GM12878 (cell line): ENCODE measurements around the gene TCP1. TPM values are rescaled to one million over a fixed set of nuclear protein-coding genes. Genes with fewer than 3 reads are reported as not detected.
"Not testable (repeated sequence)": the region's sequence is repeated elsewhere in the genome, so short reads cannot be mapped to it uniquely, and the experiment has no call there.

Experiments
- ATAC-seq: fragments of 200-7000 bp; cut with Tn5 transposase; 3 replicates; pipeline ENCODE4 v1.9.1; 2020; ENCODE audit warnings: mild to moderate bottlenecking, moderate library complexity
- BruUV-seq: library from RNA; stranded (reverse); fragments of 400-500 nt; replicated peaks from 2 replicates; lab custom pipeline; 2021; lab: Mats Ljungman, UMichigan
- CTCF ChIA-PET: fragments of 300-600 bp; sonication (Branson Sonifier 250); formaldehyde crosslinking; extraction: SDS; loops from one replicate; lab custom pipeline; 2021; ENCODE audit warnings: inconsistent platforms; lab: Yijun Ruan, JAX
- POLR2A ChIA-PET: fragments of 350-600 bp; formaldehyde crosslinking; extraction: SDS; loops from one replicate; lab custom pipeline; 2021; ENCODE audit warnings: inconsistent platforms; lab: Charles Lee
- RAD21 ChIA-PET: fragments of 300-600 bp; sonication (Branson Sonifier 250); formaldehyde crosslinking; loops from one replicate; lab custom pipeline; 2023; ENCODE audit warnings: antibody characterized with exemption; ENCODE audit not compliant: unreplicated experiment; lab: Charles Lee
- SMC1A ChIA-PET: fragments of 300-600 bp; sonication (Branson Sonifier 250); formaldehyde crosslinking; loops from one replicate; lab custom pipeline; 2023; ENCODE audit not compliant: unreplicated experiment, uncharacterized antibody; lab: Charles Lee
- DNase-seq: peaks from one replicate; pipeline ENCODE4 v3.0.0-alpha.2; 2011; ENCODE audit warnings: low read depth, low spot score
- FAIRE-seq: peaks from 3 replicates; lab custom pipeline; 2011; peaks lifted over from hg19 to GRCh38; lab: Jason Lieb, UNC
- H2AFZ ChIP-seq: 2 replicates; pipeline ENCODE4 v1.6.0; 2011; ENCODE audit warnings: low read depth, low read length, control low read depth; ENCODE audit not compliant: control insufficient read depth
- H3K27ac ChIP-seq: 2 replicates; pipeline ENCODE4 v1.5.1; 2011; ENCODE audit warnings: control low read depth; ENCODE audit not compliant: control insufficient read depth, insufficient read depth
- H3K27me3 ChIP-seq, 2 experiments: replicated peaks in 1 of 2; 2 replicates each; pipeline versions ENCODE4 v1.6.0 to v1.6.1; 2011; ENCODE audit warnings: low read length in 1 of 2; ENCODE audit not compliant: control insufficient read depth in 2 of 2, insufficient read depth in 2 of 2
- H3K36me3 ChIP-seq, 2 experiments: 2 replicates each; pipeline ENCODE4 v1.5.1; 2011; ENCODE audit warnings: low read length in 1 of 2; ENCODE audit not compliant: control insufficient read depth in 2 of 2, insufficient read depth in 2 of 2
- H3K4me1 ChIP-seq: 2 replicates; pipeline ENCODE4 v1.6.1; 2011; ENCODE audit warnings: mild to moderate bottlenecking, low read length, moderate library complexity, mixed read lengths; ENCODE audit not compliant: control insufficient read depth, insufficient read depth
- H3K4me2 ChIP-seq: 2 replicates; pipeline ENCODE4 v1.6.0; 2011; ENCODE audit warnings: control low read depth; ENCODE audit not compliant: control insufficient read depth, insufficient read depth
- H3K4me3 ChIP-seq: fragments of 200-600 bp; sonication (generic); 2 replicates; pipeline ENCODE4 v1.5.1; 2016
- H3K79me2 ChIP-seq: 2 replicates; pipeline ENCODE4 v1.6.0; 2011; ENCODE audit warnings: low read length; ENCODE audit not compliant: control insufficient read depth, insufficient read depth
- H3K9ac ChIP-seq: 2 replicates; pipeline ENCODE4 v1.8.0; 2011; ENCODE audit warnings: low read length, control low read depth, mixed read lengths; ENCODE audit not compliant: control insufficient read depth, insufficient read depth
- H3K9me3 ChIP-seq: replicated peaks from 3 replicates; pipeline ENCODE4 v1.5.1; 2011; ENCODE audit warnings: mild to moderate bottlenecking, low read length; ENCODE audit not compliant: control insufficient read depth, insufficient read depth
- H4K20me1 ChIP-seq: 2 replicates; pipeline ENCODE4 v1.6.0; 2011; ENCODE audit not compliant: control insufficient read depth, insufficient read depth
- ASH2L ChIP-seq: fragments of 300-600, 200-600 bp; sonication (generic); IDR thresholded peaks from 2 replicates; pipeline ENCODE4 v1.6.1; 2017; ENCODE audit warnings: low read depth, mild to moderate bottlenecking, borderline replicate concordance
- BMI1 ChIP-seq: fragments of 450-650 bp; IDR thresholded peaks from 2 replicates; pipeline ENCODE4 v1.6.1; 2016; ENCODE audit warnings: mild to moderate bottlenecking, moderate library complexity, borderline replicate concordance
- PAX5 ChIP-seq: IDR thresholded peaks from 2 replicates; pipeline ENCODE4 v1.6.1; 2011; ENCODE audit warnings: low read depth, low read length, borderline replicate concordance
- PBX3 ChIP-seq: IDR thresholded peaks from 2 replicates; pipeline ENCODE4 v1.6.1; 2011; ENCODE audit warnings: mild to moderate bottlenecking, low read depth, low read length, moderate library complexity; ENCODE audit not compliant: insufficient replicate concordance
- POU2F2 ChIP-seq: IDR thresholded peaks from 3 replicates; pipeline ENCODE4 v1.6.1; 2011; ENCODE audit warnings: low read depth, mild to moderate bottlenecking, low read length, borderline replicate concordance
- ZNF24 ChIP-seq: fragments of 450-650 bp; IDR thresholded peaks from 2 replicates; pipeline ENCODE4 v1.6.1; 2017; ENCODE audit warnings: antibody characterized with exemption, mild to moderate bottlenecking
- WGBS: methylation state at CpG from one replicate; pipeline ENCODE4 v1.1.6; 2016; ENCODE audit warnings: low lambda C conversion rate; ENCODE audit not compliant: insufficient replicate concordance, insufficient coverage; ENCODE audit errors: missing lambda C conversion rate; 5-methylcytosine and 5-hydroxymethylcytosine counted together
- in situ Hi-C: fragments of 300-500 bp; cut with MboI; formaldehyde crosslinking; loops from 9 replicates; pipeline ENCODE4 v1.14.3; 2018; ENCODE audit warnings: mixed read lengths
- intact Hi-C: fragments of 100-400 bp; cut with micrococcal nuclease; formaldehyde crosslinking; loops from one replicate; pipeline ENCODE4 v1.14.2; 2022; ENCODE audit not compliant: unreplicated experiment
- polyA plus RNA-seq, 11 experiments: library from polyadenylated mRNA; depleted of rRNA in 4 of 11; unstranded in 6 of 11; stranded (reverse) in 5 of 11; fragments of >200 nt; fragmentation: Nextera tagmentation in 4 of 11; fragmentation: Illumina TruSeq in 1 of 11; extraction: Ambion mirVana in 4 of 11; extraction: Trizol in 1 of 11; gene quantifications; 1 replicate in 1 of 11; 2 replicates in 10 of 11; pipeline versions ENCODE4 v1.2.1 to v1.2.3, GENCODE V29; 2011 to 2016; ENCODE audit warnings: inconsistent platforms in 2 of 11, missing spikeins in 2 of 11, low read depth in 1 of 11
- total RNA-seq, 4 experiments: library from RNA; depleted of rRNA in 3 of 4; stranded (reverse); fragments of >200 nt in 3 of 4; fragmentation: Illumina TruSeq in 1 of 4; extraction: Trizol in 1 of 4; gene quantifications; 2 replicates each; pipeline versions ENCODE4 v1.2.1 to v1.2.3, GENCODE V29; 2013 to 2021
- TF ChIP-seq, protein P1 (sequence below): fragments of 450-650 bp; conservative IDR thresholded peaks from 2 replicates; pipeline ENCODE4 v1.6.1; 2017; ENCODE audit warnings: mild to moderate bottlenecking, moderate library complexity
- TF ChIP-seq, protein P2 (sequence below): fragments of 450-650 bp; IDR thresholded peaks from 2 replicates; pipeline ENCODE4 v1.6.1; 2016; ENCODE audit warnings: mild to moderate bottlenecking

Gene TCP1
- total and polyA plus RNA-seq, 10 of the 15 experiments (the other 5 are each of a cell fraction or from before 2014, with no cell fraction given) = 133 to 457 (median 306) TPM

- H3K79me2 ChIP-seq, H3K4me1 ChIP-seq, DNase-seq, CTCF ChIA-PET, H3K9me3 ChIP-seq, H3K4me3 ChIP-seq, RAD21 ChIA-PET, H3K27me3 ChIP-seq, FAIRE-seq, intact Hi-C loops, H3K27ac ChIP-seq, ATAC-seq, H3K9ac ChIP-seq, H4K20me1 ChIP-seq, in situ Hi-C loops, H3K4me2 ChIP-seq, H2AFZ ChIP-seq: not testable (repeated sequence)
- BruUV-seq = TSS peak; percentile 1
- SMC1A ChIA-PET = interaction anchor here (0.7 to 1.4 kb wide), 3 partner anchors 12 to 29 kb away, joined by 3 to 4 read pairs (median 3); no protein-coding TSS in a partner anchor
- WGBS = 80% methylated on average over 7 of the region's 7 CpGs
- H3K36me3 ChIP-seq = peaks cover 8 to 41% of the 10 kb centered on the region in 2 experiments
- POLR2A ChIA-PET = interaction anchor here (1.2 kb wide), 1 partner anchor 13 kb away, joined by 3 read pairs; the partner anchor contains the start of gene ACAT2
Measured at GRCh38 chr6:159748127-159748526, 41.3 kb downstream of the TCP1 start.

DNA sequence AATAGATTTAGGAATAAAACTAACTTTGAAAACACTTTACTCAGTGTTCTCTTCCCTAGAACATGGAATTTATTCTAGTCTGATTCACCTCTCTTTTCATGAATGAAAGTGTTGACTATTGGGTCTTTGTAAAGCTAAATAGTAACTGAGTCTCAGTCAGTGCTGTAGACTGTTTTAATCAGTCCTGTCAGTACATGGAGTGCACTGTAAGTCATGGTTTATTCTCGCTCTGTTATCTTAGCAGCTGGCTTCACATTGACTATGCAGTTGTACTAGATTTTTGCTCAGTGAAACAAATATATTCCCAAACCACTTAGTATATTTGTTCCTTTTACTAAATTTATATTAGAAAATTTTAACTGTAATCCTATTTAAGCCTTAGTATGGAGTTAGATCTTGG, 42.6 kb downstream of the TCP1 start:
- Histone ChIP-seq H3K9ac (no peak overlapping the region), H3K4me3 (no peak overlapping the region), H4K20me1 (no peaks in the 10 kb centered on the region), H3K79me2 (no peaks in the 10 kb centered on the region; the same call in 1 of the 2 replicates), H3K4me2 (no peak overlapping the region), H3K27me3 (no peaks in the 10 kb centered on the region), H3K4me1 (no peaks in the 10 kb centered on the region), H3K36me3 (peaks cover 9 to 47% of the 10 kb centered on the region in 2 experiments)
- no peak for ATAC-seq
- RAD21 ChIA-PET = no interaction called here
- no peak for FAIRE-seq
- intact Hi-C loops (no loop called here), in situ Hi-C loops (no loop called here)
- POLR2A ChIA-PET = interaction anchor here (1.2 to 1.5 kb wide), 2 partner anchors 13 to 14 kb away, joined by 3 to 6 read pairs; partner anchors contain the start of gene ACAT2
- SMC1A ChIA-PET = interaction anchor here (0.6 to 1.2 kb wide), 4 partner anchors 9 to 28 kb away, joined by 3 to 4 read pairs (median 3); no protein-coding TSS in a partner anchor
- no peak for DNase-seq
- TF ChIP-seq, protein P1, sequence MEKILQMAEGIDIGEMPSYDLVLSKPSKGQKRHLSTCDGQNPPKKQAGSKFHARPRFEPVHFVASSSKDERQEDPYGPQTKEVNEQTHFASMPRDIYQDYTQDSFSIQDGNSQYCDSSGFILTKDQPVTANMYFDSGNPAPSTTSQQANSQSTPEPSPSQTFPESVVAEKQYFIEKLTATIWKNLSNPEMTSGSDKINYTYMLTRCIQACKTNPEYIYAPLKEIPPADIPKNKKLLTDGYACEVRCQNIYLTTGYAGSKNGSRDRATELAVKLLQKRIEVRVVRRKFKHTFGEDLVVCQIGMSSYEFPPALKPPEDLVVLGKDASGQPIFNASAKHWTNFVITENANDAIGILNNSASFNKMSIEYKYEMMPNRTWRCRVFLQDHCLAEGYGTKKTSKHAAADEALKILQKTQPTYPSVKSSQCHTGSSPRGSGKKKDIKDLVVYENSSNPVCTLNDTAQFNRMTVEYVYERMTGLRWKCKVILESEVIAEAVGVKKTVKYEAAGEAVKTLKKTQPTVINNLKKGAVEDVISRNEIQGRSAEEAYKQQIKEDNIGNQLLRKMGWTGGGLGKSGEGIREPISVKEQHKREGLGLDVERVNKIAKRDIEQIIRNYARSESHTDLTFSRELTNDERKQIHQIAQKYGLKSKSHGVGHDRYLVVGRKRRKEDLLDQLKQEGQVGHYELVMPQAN = no peak
- TF ChIP-seq PAX5 (no peak), ASH2L (no peak), BMI1 (no peak), ZNF24 (no peak), POU2F2 (no peak), PBX3 (no peak)
- TF ChIP-seq, protein P2, sequence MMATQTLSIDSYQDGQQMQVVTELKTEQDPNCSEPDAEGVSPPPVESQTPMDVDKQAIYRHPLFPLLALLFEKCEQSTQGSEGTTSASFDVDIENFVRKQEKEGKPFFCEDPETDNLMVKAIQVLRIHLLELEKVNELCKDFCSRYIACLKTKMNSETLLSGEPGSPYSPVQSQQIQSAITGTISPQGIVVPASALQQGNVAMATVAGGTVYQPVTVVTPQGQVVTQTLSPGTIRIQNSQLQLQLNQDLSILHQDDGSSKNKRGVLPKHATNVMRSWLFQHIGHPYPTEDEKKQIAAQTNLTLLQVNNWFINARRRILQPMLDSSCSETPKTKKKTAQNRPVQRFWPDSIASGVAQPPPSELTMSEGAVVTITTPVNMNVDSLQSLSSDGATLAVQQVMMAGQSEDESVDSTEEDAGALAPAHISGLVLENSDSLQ = no peak
- TF ChIP-seq, all 136 proteins: peak for 0
- CTCF ChIA-PET = interaction anchor here (0.7 to 1.0 kb wide), 3 partner anchors 9 to 28 kb away, joined by 3 to 4 read pairs (median 3); no protein-coding TSS in a partner anchor
- BruUV-seq = no TSS peak
- 100% methylated on average over 1 of the region's 1 CpG for WGBS
- H3K9me3 ChIP-seq = no peaks in the 10 kb centered on the region
- H3K27ac ChIP-seq = no peak overlapping the region
- H2AFZ ChIP-seq = no peak overlapping the region
